NCI-H187 treated with DMSO at 0.1 percent for 48 hours (cell line): ENCODE results near the gene MLLT11.
"Not testable (repeated sequence)": the region's sequence is repeated elsewhere in the genome, so short reads cannot be mapped to it uniquely, and the experiment has no call there.

Source experiments
- DNase-seq: peaks from one replicate; lab custom pipeline; 2025; lab: John Stamatoyannopoulos, UW

MLLT11 gene

DNA sequence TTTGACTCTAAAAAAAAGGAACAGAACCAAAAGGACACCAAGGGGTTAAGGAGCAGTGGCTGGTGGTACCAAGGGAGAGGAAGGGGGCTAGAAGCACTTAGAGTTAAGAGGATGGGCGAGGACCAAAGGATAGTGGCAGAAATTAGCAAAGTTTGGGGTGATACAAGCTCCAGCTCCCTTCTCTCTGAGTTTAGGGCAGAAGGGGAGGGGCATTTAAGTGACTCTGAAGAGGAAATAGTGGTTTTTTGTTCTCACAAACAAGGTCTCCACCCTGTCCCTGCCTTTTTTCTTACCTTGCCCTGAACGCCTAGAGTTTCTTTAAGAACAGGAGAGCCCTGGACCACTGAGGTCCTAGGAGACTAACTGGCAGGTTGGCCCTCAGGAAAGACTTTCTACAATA is 4.0 kb upstream of the MLLT11 start:
- no peak for DNase-seq

DNA sequence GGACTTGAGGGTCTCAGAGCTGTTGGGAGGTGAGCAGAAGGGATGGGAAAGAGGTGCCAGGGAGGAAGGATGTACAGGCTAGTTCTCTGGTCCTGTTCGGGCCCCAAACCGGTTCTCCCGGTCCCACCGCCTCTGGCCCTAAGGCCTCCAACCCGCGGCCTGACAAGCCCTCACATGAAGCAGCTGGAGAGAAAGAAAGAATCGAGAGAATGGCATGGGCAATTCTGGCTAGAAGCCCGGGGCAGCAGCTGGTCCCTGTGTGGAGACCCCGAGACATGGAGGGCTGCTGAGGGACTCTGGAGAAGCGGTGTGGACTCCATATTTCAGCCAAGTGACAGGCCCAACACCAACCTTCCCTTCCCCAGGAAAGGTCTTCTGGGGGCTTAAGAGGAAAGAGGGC is 1.5 kb upstream of the MLLT11 start:
- DNase-seq, result no peak

- peak; percentile 67 for DNase-seq
Measured at GRCh38 chr1:151059109-151060006, 839 bp upstream of the MLLT11 start, which contains the start of gene CDC42SE1. Gene CDC42SE1, minus strand, starts transcription at chr1:151059622. Its CDS starts 3,892 bp downstream, at chr1:151055730.

DNA sequence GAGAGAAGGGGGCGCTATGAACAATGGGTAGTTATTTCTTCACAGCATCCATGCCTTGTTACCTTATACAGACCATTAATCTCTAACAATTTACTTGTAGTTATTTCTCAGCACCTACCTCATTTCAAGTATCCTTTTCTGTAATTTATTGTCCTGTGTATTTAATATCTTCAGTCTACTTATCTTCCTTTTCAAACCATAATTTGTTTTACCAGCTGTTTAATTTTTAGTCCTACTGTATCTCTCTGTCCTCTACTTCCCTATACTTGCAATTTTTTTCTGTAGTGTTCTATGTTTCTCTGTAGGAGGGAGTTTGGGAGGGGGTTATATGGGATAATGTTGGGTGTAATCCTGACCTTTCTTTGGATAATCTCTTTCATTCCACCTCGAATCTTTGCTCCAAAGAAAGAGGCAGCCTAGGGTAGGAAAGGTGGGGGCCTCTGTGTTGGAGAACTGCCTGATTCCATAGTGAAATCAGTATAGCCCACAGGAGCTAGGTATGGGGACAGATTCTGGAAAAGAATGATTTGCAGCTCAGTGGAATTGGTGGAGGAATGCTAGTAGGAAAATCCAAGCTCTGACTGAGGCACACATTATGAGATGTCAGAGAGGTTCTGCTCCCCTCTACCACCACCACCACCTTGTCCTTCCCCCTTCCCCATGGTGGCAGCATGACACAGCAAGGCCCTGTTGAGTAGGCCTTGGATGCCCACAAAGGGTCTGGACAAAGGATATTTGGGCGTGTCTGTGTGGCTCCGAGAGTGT is 642 bp downstream of the MLLT11 start:
- no peak for DNase-seq

DNA sequence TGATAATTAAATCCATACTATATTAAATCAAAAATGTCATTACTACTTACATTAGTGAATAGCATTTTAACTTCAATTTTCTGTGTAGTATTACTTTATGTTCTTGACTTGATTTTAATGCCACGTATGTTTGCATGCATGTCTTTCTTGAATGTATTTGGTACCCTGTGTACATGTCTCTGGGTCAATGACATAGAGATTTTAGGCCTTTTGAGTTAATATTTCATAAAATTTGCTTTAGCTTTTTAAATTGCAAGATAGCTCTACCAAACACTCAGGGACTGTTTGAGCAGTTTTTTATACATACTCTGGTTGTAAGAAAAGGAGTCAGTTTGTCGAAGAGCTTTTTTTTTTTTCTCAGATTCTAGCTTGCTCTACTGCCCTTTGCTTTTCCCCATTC is 1.5 kb downstream of the MLLT11 start:
- DNase-seq, result no peak

- DNase-seq, result no peak
Measured at GRCh38 chr1:151062741-151063371, 2.7 kb downstream of the MLLT11 start.

DNA sequence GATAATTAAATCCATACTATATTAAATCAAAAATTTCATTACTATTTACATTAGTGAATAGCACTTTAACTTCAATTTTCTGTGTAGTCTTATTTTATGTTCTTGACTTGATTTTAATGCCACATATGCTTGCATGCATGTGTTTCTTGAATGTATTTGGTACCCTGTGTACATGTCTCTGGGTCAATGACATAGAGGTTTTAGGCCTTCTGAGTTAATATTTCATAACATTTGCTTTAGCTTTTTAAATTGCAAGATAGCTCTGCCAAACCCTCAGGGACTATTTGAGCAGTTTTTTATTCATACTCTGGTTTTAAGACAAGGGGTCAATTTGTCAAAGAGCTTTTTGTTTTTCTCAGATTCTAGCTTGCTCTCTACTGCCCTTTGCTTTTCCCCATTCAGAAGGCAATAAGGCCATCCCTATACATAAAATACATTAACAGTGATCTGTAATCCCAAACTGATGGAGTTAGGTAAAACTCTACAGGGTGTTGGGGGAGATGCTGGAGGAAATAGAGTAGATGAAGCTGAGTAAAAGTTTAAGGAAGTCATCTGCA is 5.0 kb downstream of the MLLT11 start:
- no peak for DNase-seq

- no peak for DNase-seq
Measured at GRCh38 chr1:151067185-151067584, 7.0 kb downstream of the MLLT11 start.

GRCh38 chr1:151069103-151069486 is 8.9 kb downstream of the MLLT11 start:
- DNase-seq, result no peak

GRCh38 chr1:151070474-151071276 is 10.5 kb downstream of the MLLT11 start, which contains the start of gene GABPB2:
Gene GABPB2, plus strand, starts transcription at chr1:151070761. Its CDS starts 17,429 bp downstream, at chr1:151088190.
- DNase-seq, result peak; percentile 89

DNA sequence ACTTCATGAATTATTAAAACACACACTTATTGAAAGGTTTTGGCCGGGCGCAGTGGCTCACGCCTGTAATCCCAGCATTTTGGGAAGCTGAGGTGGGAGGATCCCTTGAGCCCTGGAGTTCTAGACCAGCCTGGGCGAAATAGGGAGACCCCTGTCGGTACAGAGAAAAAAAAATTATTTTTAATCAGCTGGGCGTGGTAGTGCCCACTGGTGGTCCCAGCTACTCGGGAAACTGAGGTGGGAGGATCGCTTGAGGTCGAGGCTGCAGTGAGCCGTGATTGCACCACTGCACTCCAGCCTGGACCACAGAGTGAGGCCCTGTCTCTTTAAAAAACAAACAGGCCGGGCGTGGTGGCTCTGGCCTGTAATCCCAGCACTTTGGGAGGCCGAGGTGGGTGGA is 12.0 kb downstream of the MLLT11 start:
- no peak for DNase-seq

DNA sequence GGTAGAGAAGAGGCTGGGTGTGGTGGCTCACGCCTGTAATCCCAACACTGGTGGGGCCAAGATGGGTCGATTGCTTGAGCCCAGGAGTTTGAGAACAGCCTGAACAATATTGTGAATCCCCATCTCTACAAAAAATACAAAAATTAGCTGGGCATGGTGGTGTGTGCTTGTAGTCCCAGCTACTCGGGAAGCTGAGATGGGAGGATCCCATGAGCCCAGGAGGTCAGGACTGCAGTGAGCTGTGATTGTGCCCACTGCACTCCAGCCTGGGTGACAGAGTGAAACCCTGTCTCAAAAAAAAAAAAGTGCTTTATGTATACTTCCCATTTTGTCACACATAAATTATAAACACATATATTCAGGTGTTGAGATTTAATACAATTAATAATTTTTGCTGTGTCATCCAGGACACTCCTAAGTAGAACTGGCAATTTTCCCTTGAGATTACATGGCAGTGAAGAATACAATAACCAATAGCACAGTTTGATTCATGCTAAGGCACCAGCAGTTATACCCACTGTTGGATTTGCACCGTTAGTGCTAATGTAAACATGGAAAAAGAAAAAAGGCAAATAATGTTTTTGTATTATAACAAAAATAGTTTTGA is 25.9 kb downstream of the MLLT11 start:
- DNase-seq, result no peak

GRCh38 chr1:151097426-151097825 is 37.2 kb downstream of the MLLT11 start:
- DNase-seq, result not testable (repeated sequence)

- no peak for DNase-seq
Measured at GRCh38 chr1:151098126-151098525, 37.9 kb downstream of the MLLT11 start.

DNA sequence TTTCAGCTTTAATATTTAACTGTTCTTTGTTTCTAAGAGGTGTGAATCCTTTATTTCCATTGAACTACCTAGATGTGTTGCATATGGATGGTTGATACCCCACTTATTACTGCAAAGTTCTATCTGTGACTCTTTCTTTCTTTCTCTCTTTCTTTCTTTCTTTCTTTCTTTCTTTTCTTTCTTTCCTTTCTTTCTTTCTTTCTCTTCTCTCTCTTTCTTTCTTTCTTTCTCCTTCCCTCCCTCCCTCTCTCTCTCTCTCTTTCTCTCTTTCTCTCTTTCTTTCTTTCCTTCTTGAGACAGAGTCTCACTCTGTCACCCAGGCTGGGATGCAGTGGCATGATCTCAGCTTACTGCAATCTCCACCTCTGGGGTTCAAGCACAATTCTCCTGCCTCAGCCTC is 44.4 kb downstream of the MLLT11 start:
- DNase-seq, result no peak

DNA sequence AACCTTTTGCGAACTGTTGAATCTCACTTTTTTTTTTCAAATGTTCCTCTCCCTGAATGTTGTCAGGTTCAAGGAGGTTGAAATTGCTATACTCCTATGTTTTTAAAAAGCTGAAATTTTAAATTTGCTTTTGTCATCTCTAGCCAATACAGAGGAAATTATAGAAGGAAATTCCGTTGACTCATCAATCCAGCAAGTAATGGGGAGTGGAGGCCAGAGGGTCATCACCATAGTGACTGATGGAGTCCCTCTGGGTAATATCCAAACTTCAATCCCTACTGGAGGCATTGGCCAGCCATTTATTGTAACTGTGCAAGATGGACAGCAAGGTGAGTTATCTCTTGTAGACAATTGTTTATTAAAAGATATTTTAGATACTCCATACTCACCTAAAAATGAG is 46.7 kb downstream of the MLLT11 start:
- no peak for DNase-seq

- DNase-seq, result no peak
Measured at GRCh38 chr1:151108331-151108730, 48.1 kb downstream of the MLLT11 start.

GRCh38 chr1:151113877-151114276 is 53.7 kb downstream of the MLLT11 start:
- DNase-seq, result no peak
